ENCODE data around the gene PSORS1C2. TPM values are rescaled to one million over a fixed set of nuclear protein-coding genes. Genes with fewer than 3 reads are reported as not detected.

PSORS1C2 gene
- total RNA-seq, 1 experiment from 2014 or later = 0.33 TPM

GRCh38 chr6:31158863-31159855 lies 20.3 kb upstream of the PSORS1C2 start:
- peaks cover 2% of the 10 kb centered on the region; the same call in 1 of the 2 replicates for H3K27me3 Mint-ChIP-seq (ENCODE audit: low read depth)

More at GRCh38 chr6:31158863-31159855, 20.3 kb upstream of the PSORS1C2 start:
- Histone ChIP-seq H3K4me1 (ENCODE audit: insufficient read depth, low read length) (peaks cover 11% of the 10 kb centered on the region; the same call in 1 of the 2 replicates), H2AK5ac (ENCODE audit: insufficient read length, low read length) (no peak overlapping the region), H4K8ac (replicated peaks; ENCODE audit: insufficient read length, low read depth, low read length) (no peak overlapping the region), H4K91ac (ENCODE audit: insufficient read length, low read depth, low read length) (no peak overlapping the region), H3K9ac (ENCODE audit: extremely low read depth, insufficient read length, low read length) (peak overlapping the region; percentile 2), H3K56ac (ENCODE audit: insufficient read length, low read depth, low read length) (no peak overlapping the region), H2BK120ac (ENCODE audit: low read depth, low read length, poor library complexity, severe bottlenecking) (no peak overlapping the region), H3K9me3 (ENCODE audit: control insufficient read depth, low read depth, low read length) (no peaks in the 10 kb centered on the region), H3K23me2 (ENCODE audit: insufficient read length, low read depth, low read length, poor library complexity, severe bottlenecking) (peaks cover 14% of the 10 kb centered on the region), H2BK12ac (ENCODE audit: insufficient read length, low read depth, low read length) (no peak overlapping the region), H3K79me1 (ENCODE audit: insufficient read depth, low read depth, low read length, poor library complexity, severe bottlenecking) (no peaks in the 10 kb centered on the region), H3K79me2 (ENCODE audit: insufficient read depth, low read length) (no peaks in the 10 kb centered on the region), H2BK20ac (ENCODE audit: low read depth, low read length, poor library complexity, severe bottlenecking) (no peak overlapping the region), H2AFZ (ENCODE audit: low read length) (no peak overlapping the region), H4K5ac (ENCODE audit: insufficient read length, low read depth, low read length) (no peak overlapping the region), H3T11ph (ENCODE audit: low read length) (no peak overlapping the region), H3K23ac (ENCODE audit: insufficient read length, low read depth, low read length) (no peak overlapping the region), H3K4me2 (ENCODE audit: insufficient read depth, insufficient read length, low read length) (peak overlapping the region; percentile 93), H2BK15ac (ENCODE audit: low read depth, low read length) (no peak overlapping the region), H3K27ac (ENCODE audit: insufficient read length, low read depth, low read length) (no peak overlapping the region), H3K27me3 (ENCODE audit: insufficient read depth, low read length) (no peaks in the 10 kb centered on the region), H3K14ac (ENCODE audit: insufficient read depth, low read length) (no peak overlapping the region), H2BK5ac (ENCODE audit: insufficient read length, low read length) (no peak overlapping the region), H3K4ac (ENCODE audit: low read depth, low read length) (no peak overlapping the region), H4K20me1 (ENCODE audit: control insufficient read depth, insufficient read depth, insufficient read length) (no peaks in the 10 kb centered on the region), H3K18ac (ENCODE audit: insufficient read length, low read depth, low read length) (no peak overlapping the region)
- Mint-ChIP-seq H3K4me3 (peak overlapping the region; percentile 92), H3K9me3 (no peaks in the 10 kb centered on the region), H3K36me3 (ENCODE audit: insufficient read depth in 1 of 3, low read depth in 3 of 3) (peaks cover 28 to 59% (median 54%) of the 10 kb centered on the region in 3 experiments; a peak in 6 of 7 replicates), H3K27ac (peak overlapping the region in 2 of 3 experiments; percentile 41 to 94; a peak in 4 of 7 replicates), H3K4me1 (peaks cover 35 to 47% of the 10 kb centered on the region in 2 experiments)
- peak; percentile 78 for DNase-seq
- peak; percentile 54 for TF ChIP-seq CTCF (conservative IDR thresholded peaks at IDR 0.05)
- WGBS (ENCODE audit: extremely low coverage, insufficient read length, low lambda C conversion rate) = no CpG with 5 or more reads among the region's 35 CpGs
